ENCODE results near the gene AGBL4.

Gene AGBL4

GRCh38 chr1:48823168-48823567, 1200.6 kb downstream of the AGBL4 start:
- no peak for ATAC-seq (ENCODE audit: insufficient read depth, low read depth)
- H3K79me2 ChIP-seq (ENCODE audit: insufficient read depth, low read length): no peaks in the 10 kb centered on the region

GRCh38 chr1:48820491-48820890, 1203.3 kb downstream of the AGBL4 start:
- H3K4me1 ChIP-seq (ENCODE audit: insufficient read depth, low read length): no peaks in the 10 kb centered on the region
- no peaks in the 10 kb centered on the region for H3K9me3 ChIP-seq (ENCODE audit: insufficient read depth, low read length, severe bottlenecking)
- no peak overlapping the region for H3K9ac ChIP-seq (ENCODE audit: low read depth, low read length)
- H3K36me3 ChIP-seq (ENCODE audit: insufficient read depth, low read length): no peaks in the 10 kb centered on the region
- ATAC-seq (ENCODE audit: insufficient read depth, low read depth) (no peak), DNase-seq (no peak)
- H3K79me2 ChIP-seq (ENCODE audit: insufficient read depth, low read length): no peaks in the 10 kb centered on the region
- H3K27ac ChIP-seq (ENCODE audit: low read length): no peak overlapping the region
- no peak for TF ChIP-seq CTCF (IDR thresholded peaks at IDR 0.05; ENCODE audit: borderline replicate concordance, extremely low read depth, low read length, poor library complexity, severe bottlenecking)
- TF ChIP-seq EZH2 (IDR thresholded peaks at IDR 0.05; ENCODE audit: borderline replicate concordance, low read depth, low read length, severe bottlenecking): no peak
- no peak overlapping the region for H3K4me2 ChIP-seq (ENCODE audit: insufficient read depth, low read length)
- H4K20me1 ChIP-seq (ENCODE audit: insufficient read depth, low read length): no peaks in the 10 kb centered on the region
- H3K4me3 ChIP-seq (ENCODE audit: low read depth in 1 of 2, low read length in 2 of 2): no peak overlapping the region
- no peaks in the 10 kb centered on the region for H3K27me3 ChIP-seq (ENCODE audit: insufficient read depth, low read length, poor library complexity)
- no peak overlapping the region for H2AFZ ChIP-seq (ENCODE audit: low read depth, low read length)

More at GRCh38 chr1:48823168-48823567, 1200.6 kb downstream of the AGBL4 start:
- H3K36me3 ChIP-seq (ENCODE audit: insufficient read depth, low read length): no peaks in the 10 kb centered on the region
- no peaks in the 10 kb centered on the region for H4K20me1 ChIP-seq (ENCODE audit: insufficient read depth, low read length)
- no peak overlapping the region for H3K4me3 ChIP-seq (ENCODE audit: low read depth in 1 of 2, low read length in 2 of 2)
- no peaks in the 10 kb centered on the region for H3K27me3 ChIP-seq (ENCODE audit: insufficient read depth, low read length, poor library complexity)
- TF ChIP-seq CTCF (IDR thresholded peaks at IDR 0.05; ENCODE audit: borderline replicate concordance, extremely low read depth, low read length, poor library complexity, severe bottlenecking): no peak
- TF ChIP-seq EZH2 (IDR thresholded peaks at IDR 0.05; ENCODE audit: borderline replicate concordance, low read depth, low read length, severe bottlenecking): no peak
- H3K27ac ChIP-seq (ENCODE audit: low read length): no peak overlapping the region
- H3K9ac ChIP-seq (ENCODE audit: low read depth, low read length): no peak overlapping the region
- no peak overlapping the region for H2AFZ ChIP-seq (ENCODE audit: low read depth, low read length)
- DNase-seq: no peak
- H3K4me1 ChIP-seq (ENCODE audit: insufficient read depth, low read length): no peaks in the 10 kb centered on the region
- no peaks in the 10 kb centered on the region for H3K9me3 ChIP-seq (ENCODE audit: insufficient read depth, low read length, severe bottlenecking)
- no peak overlapping the region for H3K4me2 ChIP-seq (ENCODE audit: insufficient read depth, low read length)

GRCh38 chr1:48817505-48818114, 1206.1 kb downstream of the AGBL4 start:
- no peaks in the 10 kb centered on the region for H3K79me2 ChIP-seq (ENCODE audit: insufficient read depth, low read length)
- DNase-seq: peak; percentile 5
- no peak overlapping the region for H3K9ac ChIP-seq (ENCODE audit: low read depth, low read length)
- TF ChIP-seq EZH2 (IDR thresholded peaks at IDR 0.05; ENCODE audit: borderline replicate concordance, low read depth, low read length, severe bottlenecking): no peak
- TF ChIP-seq CTCF (IDR thresholded peaks at IDR 0.05; ENCODE audit: borderline replicate concordance, extremely low read depth, low read length, poor library complexity, severe bottlenecking): peak; percentile 59
- no peak overlapping the region for H3K4me3 ChIP-seq (ENCODE audit: low read depth in 1 of 2, low read length in 2 of 2)
- H4K20me1 ChIP-seq (ENCODE audit: insufficient read depth, low read length): no peaks in the 10 kb centered on the region
- no peaks in the 10 kb centered on the region for H3K27me3 ChIP-seq (ENCODE audit: insufficient read depth, low read length, poor library complexity)
- H3K27ac ChIP-seq (ENCODE audit: low read length): no peak overlapping the region
- H3K9me3 ChIP-seq (ENCODE audit: insufficient read depth, low read length, severe bottlenecking): no peaks in the 10 kb centered on the region
- no peak overlapping the region for H2AFZ ChIP-seq (ENCODE audit: low read depth, low read length)
- H3K4me2 ChIP-seq (ENCODE audit: insufficient read depth, low read length): no peak overlapping the region
- ATAC-seq (ENCODE audit: insufficient read depth, low read depth): no peak
- H3K4me1 ChIP-seq (ENCODE audit: insufficient read depth, low read length): no peaks in the 10 kb centered on the region
- H3K36me3 ChIP-seq (ENCODE audit: insufficient read depth, low read length): no peaks in the 10 kb centered on the region
